Measurements from ENCODE around the gene RPP25.

RPP25 gene

GRCh38 chr15:74995182-74995778, 38.7 kb upstream of the RPP25 start, which contains the start of gene SCAMP5:
Gene SCAMP5, plus strand, starts transcription at chr15:74995563. Its CDS starts 16,277 bp downstream, at chr15:75011840.
- TF ChIP-seq CTCF (conservative IDR thresholded peaks at IDR 0.05; ENCODE audit: control insufficient read depth, insufficient read depth, low read depth, low read length) = no peak
- H3K4me3 ChIP-seq (ENCODE audit: control insufficient read depth, low read depth, low read length) = peak within 1 kb of the TSS; percentile 55
- peak; percentile 90 for DNase-seq (ENCODE audit: low read depth)

GRCh38 chr15:74994685-74995084, 38.1 kb upstream of the RPP25 start:
- H3K4me3 ChIP-seq (ENCODE audit: control insufficient read depth, low read depth, low read length) = no peak overlapping the region
- no peak for TF ChIP-seq CTCF (conservative IDR thresholded peaks at IDR 0.05; ENCODE audit: control insufficient read depth, insufficient read depth, low read depth, low read length)
- no peak for DNase-seq (ENCODE audit: low read depth)

- no peak overlapping the region for H3K4me3 ChIP-seq (ENCODE audit: control insufficient read depth, low read depth, low read length)
- TF ChIP-seq CTCF (conservative IDR thresholded peaks at IDR 0.05; ENCODE audit: control insufficient read depth, insufficient read depth, low read depth, low read length) = no peak
These were observed 37.7 kb upstream of the RPP25 start for GRCh38 chr15:74994236-74994635.

GRCh38 chr15:74992619-74993018, 36.0 kb upstream of the RPP25 start:
- DNase-seq (ENCODE audit: low read depth) = no peak
- TF ChIP-seq CTCF (conservative IDR thresholded peaks at IDR 0.05; ENCODE audit: control insufficient read depth, insufficient read depth, low read depth, low read length) = no peak

More at GRCh38 chr15:74994236-74994635, 37.7 kb upstream of the RPP25 start:
- DNase-seq (ENCODE audit: low read depth) = no peak

GRCh38 chr15:74989527-74989926, 33.0 kb upstream of the RPP25 start:
- DNase-seq (ENCODE audit: low read depth) = no peak
- no peak overlapping the region for H3K4me3 ChIP-seq (ENCODE audit: control insufficient read depth, low read depth, low read length)
- no peak for TF ChIP-seq CTCF (conservative IDR thresholded peaks at IDR 0.05; ENCODE audit: control insufficient read depth, insufficient read depth, low read depth, low read length)

More at GRCh38 chr15:74992619-74993018, 36.0 kb upstream of the RPP25 start:
- H3K4me3 ChIP-seq (ENCODE audit: control insufficient read depth, low read depth, low read length) = no peak overlapping the region

GRCh38 chr15:74988007-74988800, 31.6 kb upstream of the RPP25 start:
- H3K4me3 ChIP-seq (ENCODE audit: control insufficient read depth, low read depth, low read length) = no peak overlapping the region
- DNase-seq (ENCODE audit: low read depth) = peak; percentile 30
- peak; percentile 33 for TF ChIP-seq CTCF (conservative IDR thresholded peaks at IDR 0.05; ENCODE audit: control insufficient read depth, insufficient read depth, low read depth, low read length)
